Measurements from ENCODE around the gene GIPR. TPM values are rescaled to one million over a fixed set of nuclear protein-coding genes. Genes with fewer than 3 reads are reported as not detected.

Gene GIPR
- total and polyA plus RNA-seq, 10 of the 15 experiments (the other 5 are each of a cell fraction or from before 2014, with no cell fraction given): 1.7 to 26.3 (median 13.7) TPM

GRCh38 chr19:45645631-45646344, 22.2 kb upstream of the GIPR start (continued):
- TF ChIP-seq NFYA (IDR thresholded peaks at IDR 0.05; ENCODE audit: borderline replicate concordance, low read depth, low read length): peak; percentile 80
- TF ChIP-seq HDAC6 (IDR thresholded peaks at IDR 0.05; ENCODE audit: unreplicated experiment): no peak
- peak; percentile 100 for TF ChIP-seq NFYB (IDR thresholded peaks at IDR 0.05; ENCODE audit: insufficient read depth, low read depth, low read length)
- TF ChIP-seq BHLHE40 (IDR thresholded peaks at IDR 0.05; ENCODE audit: borderline replicate concordance in 1 of 2, low read depth in 2 of 2, low read length in 1 of 2): peak in 1 of 2 experiments; percentile 32; a peak in 1 of 4 replicates
- no peak for TF ChIP-seq E2F4 (IDR thresholded peaks at IDR 0.05; ENCODE audit: low read depth, low read length)
- TF ChIP-seq KLF5 (IDR thresholded peaks at IDR 0.05; ENCODE audit: partially characterized antibody): peak; percentile 70
- no peak; the same call in 1 of the 2 replicates for TF ChIP-seq DPF2 (IDR thresholded peaks at IDR 0.05)
- no peak for TF ChIP-seq NR2C1 (IDR thresholded peaks at IDR 0.05)
- TF ChIP-seq HSF1 (IDR thresholded peaks at IDR 0.05; ENCODE audit: low read depth, low read length): 0 out of 2 replicates have a peak, but pooled peaks have one; percentile 30
- 0 out of 2 replicates have a peak, but pooled peaks have one; percentile 80 for TF ChIP-seq STAT1 (conservative IDR thresholded peaks at IDR 0.05)
- TF ChIP-seq RELB (IDR thresholded peaks at IDR 0.05; ENCODE audit: low read depth): peak; percentile 88
- peak; percentile 49; the same call in 1 of the 2 replicates for TF ChIP-seq CREM (IDR thresholded peaks at IDR 0.05; ENCODE audit: low read depth)
- TF ChIP-seq POLR2A (IDR thresholded peaks at IDR 0.05; ENCODE audit: low read depth, low read length): no peak
- TF ChIP-seq SPI1 (IDR thresholded peaks at IDR 0.05; ENCODE audit: borderline replicate concordance, insufficient read depth, low read depth, low read length): no peak
- TF ChIP-seq E4F1 (IDR thresholded peaks at IDR 0.05; ENCODE audit: borderline replicate concordance, partially characterized antibody): no peak
- TF ChIP-seq POLR2AphosphoS5 (IDR thresholded peaks at IDR 0.05; ENCODE audit: low read length): no peak
- no peak for TF ChIP-seq EP300 (IDR thresholded peaks at IDR 0.05; ENCODE audit: borderline replicate concordance in 1 of 2, control insufficient read depth in 1 of 2, low read depth in 2 of 2, low read length in 2 of 2)
- TF ChIP-seq YBX1 (IDR thresholded peaks at IDR 0.05): no peak
